ENCODE measurements around the gene DNAH17.

The DNAH17 gene

GRCh38 chr17:78493853-78494695, 83.1 kb downstream of the DNAH17 start:
- no peak for DNase-seq

GRCh38 chr17:78493450-78493849, 83.7 kb downstream of the DNAH17 start:
- no peak for DNase-seq

GRCh38 chr17:78492116-78492799, 84.9 kb downstream of the DNAH17 start:
- no peak for DNase-seq

GRCh38 chr17:78491236-78492115, 85.7 kb downstream of the DNAH17 start:
- DNase-seq, result no peak

- no peak for DNase-seq
These were observed 86.5 kb downstream of the DNAH17 start for GRCh38 chr17:78490673-78491072.

GRCh38 chr17:78490156-78490555, 87.0 kb downstream of the DNAH17 start:
- DNase-seq, result no peak

GRCh38 chr17:78488867-78489634, 88.1 kb downstream of the DNAH17 start:
- DNase-seq, result no peak

- no peak for DNase-seq
These were observed 89.0 kb downstream of the DNAH17 start for GRCh38 chr17:78488156-78488555.

- DNase-seq, result no peak
These were observed 90.1 kb downstream of the DNAH17 start for GRCh38 chr17:78486946-78487680.

- DNase-seq, result no peak
These were observed 90.9 kb downstream of the DNAH17 start for GRCh38 chr17:78486228-78486802.

GRCh38 chr17:78485290-78486168, 91.7 kb downstream of the DNAH17 start:
- DNase-seq, result no peak

- peak; percentile 25 to 67 (median 51) for DNase-seq
These were observed 92.6 kb downstream of the DNAH17 start for GRCh38 chr17:78484271-78485246.

- DNase-seq, result no peak
These were observed 97.8 kb downstream of the DNAH17 start for GRCh38 chr17:78479369-78479768.

- no peak for DNase-seq
These were observed 98.4 kb downstream of the DNAH17 start for GRCh38 chr17:78478757-78479297.

- DNase-seq, result no peak
These were observed 99.1 kb downstream of the DNAH17 start for GRCh38 chr17:78477913-78478756.

GRCh38 chr17:78476973-78477372, 100.2 kb downstream of the DNAH17 start:
- no peak for DNase-seq

- DNase-seq, result no peak
These were observed 101.0 kb downstream of the DNAH17 start for GRCh38 chr17:78476149-78476548.

GRCh38 chr17:78475211-78475610, 102.0 kb downstream of the DNAH17 start:
- DNase-seq, result no peak
